CMK (cell line): ENCODE data around the gene EPHA1.

Experiments
- DNase-seq: peaks from one replicate; pipeline ENCODE4 v3.0.0-alpha.2; 2010; ENCODE audit warnings: low read depth

EPHA1 gene

DNA sequence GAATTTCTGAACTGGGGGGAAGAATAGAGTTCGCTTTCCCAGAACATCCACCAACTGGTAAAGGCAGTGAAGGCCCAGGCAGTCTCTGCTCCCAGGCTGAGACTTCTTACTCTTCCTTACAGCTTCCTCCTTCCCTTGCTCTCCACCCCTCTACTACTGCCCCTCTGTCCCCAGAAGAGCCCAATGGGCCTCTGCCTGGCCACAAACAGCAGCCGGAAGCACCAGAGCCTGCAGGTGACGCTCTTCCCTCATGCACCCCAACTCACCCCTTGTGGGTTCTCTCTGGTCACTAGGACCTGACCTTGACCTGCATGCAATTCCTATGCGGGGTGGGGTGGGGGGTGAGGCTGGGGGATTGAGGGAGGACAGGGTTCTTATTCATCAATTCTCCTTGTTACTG, 62.6 kb downstream of the EPHA1 start:
- DNase-seq, result no peak

GRCh38 chr7:143345428-143345900, 63.2 kb downstream of the EPHA1 start:
- DNase-seq, result no peak

DNA sequence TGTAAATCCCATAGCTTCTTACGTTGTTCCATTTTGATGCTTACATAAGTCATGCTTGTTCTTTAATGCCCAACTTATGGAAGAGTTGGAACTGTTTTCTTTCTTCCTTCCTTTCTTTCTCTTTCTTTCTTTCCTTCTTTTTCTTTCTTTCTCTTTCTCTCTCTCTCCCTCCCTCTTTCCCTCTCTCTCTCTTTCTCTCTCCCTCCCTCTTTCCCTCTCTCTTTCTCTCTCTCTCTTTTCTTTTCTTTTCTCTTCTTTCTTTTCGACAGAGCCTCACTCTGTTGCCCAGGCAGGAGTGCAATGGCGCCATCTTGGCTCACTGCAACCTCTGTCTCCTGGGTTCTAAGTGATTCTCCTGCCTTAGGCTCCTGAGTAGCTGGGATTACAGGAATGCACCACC, 65.1 kb downstream of the EPHA1 start:
- DNase-seq, result no peak

DNA sequence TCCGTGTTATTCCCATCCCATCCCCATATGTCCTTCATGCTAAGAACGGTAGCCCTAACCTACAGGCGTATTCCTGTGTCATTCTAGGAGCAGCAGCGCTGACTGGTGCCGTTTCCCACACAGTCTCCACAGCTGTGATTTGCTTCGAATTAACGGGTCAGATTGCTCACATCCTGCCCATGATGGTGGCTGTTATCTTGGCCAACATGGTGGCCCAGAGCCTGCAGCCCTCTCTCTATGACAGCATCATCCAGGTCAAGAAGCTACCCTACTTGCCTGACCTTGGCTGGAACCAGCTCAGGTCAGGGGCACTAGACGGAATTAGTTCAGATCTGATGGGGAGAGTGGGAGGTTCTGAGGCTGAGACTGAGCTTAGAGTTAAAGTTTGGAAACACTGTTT, 66.8 kb downstream of the EPHA1 start:
- no peak for DNase-seq
